CD4-positive, alpha-beta T cell treated with Interleukin-1 beta for 1 hour (primary cell): ENCODE data around the gene SYT2.
"Not testable (repeated sequence)": the region's sequence is repeated elsewhere in the genome, so short reads cannot be mapped to it uniquely, and the experiment has no call there.

Experiments
- DNase-seq, 2 donors: peaks; one replicate each; pipeline ENCODE4 v3.0.0-alpha.2; 2020 to 2022

Gene SYT2

GRCh38 chr1:202564958-202565495 is 145.2 kb downstream of the SYT2 start:
- DNase-seq, result no peak

- DNase-seq, result no peak
Measured at GRCh38 chr1:202563818-202564217, 146.4 kb downstream of the SYT2 start.

GRCh38 chr1:202562444-202563060 is 147.7 kb downstream of the SYT2 start:
- DNase-seq, result no peak

GRCh38 chr1:202561726-202562443 is 148.4 kb downstream of the SYT2 start:
- no peak for DNase-seq

DNA sequence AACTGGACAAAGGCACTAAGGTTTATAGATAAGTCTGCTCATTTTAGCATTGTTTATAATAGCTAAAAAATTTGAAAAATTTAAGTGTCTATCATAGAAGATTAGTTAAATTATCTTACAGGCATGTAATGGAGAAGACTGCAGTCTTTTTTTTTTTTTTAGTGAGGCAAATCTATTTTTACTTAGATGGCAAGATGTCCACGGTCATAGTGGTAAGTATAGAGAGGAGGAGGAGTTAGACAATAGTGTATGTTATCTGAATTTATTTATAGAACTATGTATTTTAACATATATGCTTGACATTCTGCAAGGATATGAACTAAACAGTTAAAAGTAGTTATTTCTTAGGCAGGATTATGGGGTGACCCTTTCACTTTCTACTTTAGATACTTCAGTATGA is 149.0 kb downstream of the SYT2 start:
- DNase-seq, result no peak

DNA sequence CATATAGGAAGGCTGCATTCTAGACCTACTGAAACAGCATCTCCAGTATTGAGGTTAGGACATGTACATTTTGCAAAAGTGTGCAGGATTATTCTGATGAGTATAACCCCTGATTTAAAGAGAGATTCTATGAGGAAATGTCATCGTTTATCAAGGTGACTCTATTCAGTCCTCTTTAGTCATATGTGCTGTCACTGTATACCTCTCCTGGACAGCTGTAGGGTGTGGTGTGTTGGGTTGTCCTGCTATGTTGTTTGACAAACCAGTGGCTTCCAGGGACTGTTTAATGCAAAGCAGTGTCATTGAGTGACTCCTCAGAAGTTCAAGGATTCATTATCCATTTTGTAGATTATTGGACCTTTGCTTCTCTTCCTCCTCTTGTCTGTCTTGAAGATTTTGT is 152.6 kb downstream of the SYT2 start:
- not testable (repeated sequence) for DNase-seq

GRCh38 chr1:202556037-202556436 is 154.2 kb downstream of the SYT2 start:
- DNase-seq, result not testable (repeated sequence)

GRCh38 chr1:202554619-202555018 is 155.6 kb downstream of the SYT2 start:
- DNase-seq, result not testable (repeated sequence)

DNA sequence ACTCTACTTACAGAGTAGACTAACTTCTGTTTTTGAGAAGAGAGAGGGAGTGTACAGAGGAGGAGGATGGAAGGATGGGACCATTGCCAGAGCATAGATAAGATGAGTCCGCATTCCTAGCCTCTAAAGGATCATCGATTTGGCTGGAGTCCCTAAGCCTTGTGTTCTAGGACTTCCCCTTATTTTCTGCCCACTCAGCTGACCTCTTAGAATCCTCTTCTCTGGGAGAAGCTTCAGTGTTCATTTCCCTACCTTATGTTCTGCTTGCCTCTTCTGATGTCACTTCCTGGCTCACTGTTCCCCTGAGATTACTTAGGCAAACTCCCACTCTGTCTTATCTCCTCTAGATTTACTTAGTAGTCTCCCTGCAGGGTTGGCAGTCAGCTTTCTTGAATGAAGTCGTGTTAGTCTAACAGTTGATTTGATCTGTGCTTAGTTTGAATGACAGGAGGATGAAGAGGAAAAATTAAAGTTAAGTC is 156.7 kb downstream of the SYT2 start:
- peak in 1 of 2 donors; percentile 3 for DNase-seq

DNA sequence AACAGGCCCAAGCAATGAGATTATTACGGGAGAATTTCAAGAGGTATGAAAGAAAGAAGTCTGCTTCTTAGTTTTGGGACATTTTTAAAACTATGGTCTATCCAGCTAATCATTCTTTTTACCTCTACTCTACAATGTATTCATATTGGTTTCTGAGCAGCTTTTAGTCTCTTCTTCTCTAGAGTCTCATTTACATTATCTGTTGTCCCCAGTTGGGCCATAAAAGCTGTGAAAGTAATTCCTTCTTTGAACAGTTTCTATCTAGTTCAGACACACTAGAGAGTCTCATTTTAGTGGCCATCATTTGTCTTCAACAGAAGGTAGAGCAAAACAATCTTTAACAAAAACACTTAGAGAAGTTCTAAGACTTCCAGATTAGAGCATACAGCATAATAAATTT is 157.2 kb downstream of the SYT2 start:
- not testable (repeated sequence) for DNase-seq

- DNase-seq, result not testable (repeated sequence)
Measured at GRCh38 chr1:202552615-202553014, 157.6 kb downstream of the SYT2 start.

DNA sequence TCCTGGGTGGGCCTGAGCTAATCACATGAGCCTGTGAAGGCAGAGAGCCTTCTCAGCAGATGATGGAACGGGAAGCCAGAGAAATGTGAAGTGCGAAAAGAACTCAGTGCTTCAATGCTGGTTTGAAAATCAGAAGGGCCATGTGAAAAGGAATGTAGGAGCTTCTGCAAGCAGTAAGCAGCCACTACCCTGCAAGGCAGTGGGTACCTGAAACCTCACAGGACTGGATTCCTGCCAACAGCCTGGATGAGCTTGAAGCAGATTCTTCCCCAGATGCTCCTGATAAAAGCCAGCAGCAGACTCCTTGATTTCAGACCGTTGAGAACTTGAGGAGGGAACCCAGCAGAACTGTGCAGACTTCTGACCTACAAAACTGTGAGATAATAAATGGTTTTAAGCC is 158.6 kb downstream of the SYT2 start:
- no peak for DNase-seq

GRCh38 chr1:202550088-202550487 is 160.2 kb downstream of the SYT2 start:
- not testable (repeated sequence) for DNase-seq

GRCh38 chr1:202547215-202547614 is 163.0 kb downstream of the SYT2 start:
- no peak for DNase-seq

- DNase-seq, result not testable (repeated sequence)
Measured at GRCh38 chr1:202546796-202547195, 163.5 kb downstream of the SYT2 start.

DNA sequence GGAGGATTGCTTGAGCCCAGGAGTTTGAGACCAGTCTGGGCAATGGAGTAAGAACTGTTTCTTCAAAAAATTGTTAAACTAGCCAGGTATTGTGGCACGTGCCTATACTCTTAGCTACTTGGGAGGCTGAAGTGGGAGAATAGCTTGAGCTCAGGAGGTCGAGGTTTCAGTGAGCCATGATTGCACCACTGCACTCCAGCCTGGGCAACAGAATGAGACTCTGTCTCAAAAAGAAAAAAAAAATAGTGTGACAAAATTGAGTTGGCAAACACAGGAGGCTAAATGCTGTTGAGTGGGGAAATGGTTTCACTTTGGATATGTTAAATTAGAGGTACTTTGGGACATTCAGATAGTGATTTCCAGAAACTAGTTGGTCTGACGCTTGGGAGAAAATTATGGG is 163.9 kb downstream of the SYT2 start:
- DNase-seq, result not testable (repeated sequence)

DNA sequence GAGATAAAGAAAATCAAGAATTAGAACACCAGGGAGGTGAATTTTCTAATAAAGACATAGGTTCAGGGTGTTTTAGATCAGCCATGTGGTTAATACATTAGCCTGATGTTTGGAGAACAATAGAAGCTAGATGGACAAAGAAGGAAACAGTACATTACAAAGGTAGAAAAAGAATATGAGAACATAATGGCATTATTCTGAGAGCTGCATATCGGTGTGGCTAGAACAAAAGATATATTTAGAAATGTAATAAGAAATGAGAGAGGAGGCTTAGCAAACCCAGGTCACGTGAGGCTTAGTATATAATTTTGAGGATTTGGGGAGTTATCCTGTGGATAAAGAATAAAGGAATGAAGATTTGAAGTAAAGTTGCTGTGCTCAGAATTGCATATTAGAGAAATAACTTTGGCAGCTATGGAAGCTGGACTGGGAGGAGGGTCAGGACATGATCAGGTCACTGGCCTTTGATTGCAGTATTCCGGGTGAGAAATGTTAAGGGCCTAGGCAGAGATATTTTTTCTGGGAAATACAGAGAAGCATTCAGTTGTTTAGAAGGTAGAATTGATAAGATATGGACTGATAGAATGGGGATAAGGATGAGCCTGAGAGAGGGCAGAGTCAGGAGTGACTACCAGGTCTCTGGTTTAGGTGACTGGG is 164.5 kb downstream of the SYT2 start:
- not testable (repeated sequence) for DNase-seq

DNA sequence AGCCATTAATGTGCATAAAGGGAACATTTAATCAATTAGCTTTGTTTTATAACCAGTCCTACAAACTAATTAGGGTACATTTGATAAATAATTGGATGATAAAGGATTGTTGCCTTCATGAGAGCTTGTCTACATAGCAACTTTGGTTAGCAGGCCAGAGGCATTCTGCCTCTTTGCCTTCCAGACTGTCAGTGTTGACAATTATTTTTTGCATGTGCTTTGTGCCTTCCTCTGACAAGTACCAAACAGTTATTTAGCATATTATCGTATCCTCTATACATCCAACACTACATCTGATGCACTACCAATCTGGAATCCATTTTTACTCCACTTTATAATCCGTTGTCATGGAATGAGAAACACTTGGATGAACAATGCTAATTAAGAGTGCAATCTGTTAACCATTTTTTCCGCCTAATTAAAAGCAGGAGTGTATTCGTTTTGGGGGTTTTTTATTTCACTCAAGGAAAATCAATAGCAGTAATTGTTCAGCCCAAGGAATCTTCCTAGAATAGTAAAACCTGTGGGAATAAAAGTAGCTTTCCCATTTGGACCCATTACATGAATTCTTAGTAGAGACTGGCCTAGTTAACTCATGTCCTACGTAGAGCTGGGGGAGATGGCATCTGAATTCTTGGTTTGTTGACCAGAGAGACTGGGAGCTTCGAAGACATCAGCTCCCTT is 165.3 kb downstream of the SYT2 start:
- DNase-seq, result not testable (repeated sequence)

DNA sequence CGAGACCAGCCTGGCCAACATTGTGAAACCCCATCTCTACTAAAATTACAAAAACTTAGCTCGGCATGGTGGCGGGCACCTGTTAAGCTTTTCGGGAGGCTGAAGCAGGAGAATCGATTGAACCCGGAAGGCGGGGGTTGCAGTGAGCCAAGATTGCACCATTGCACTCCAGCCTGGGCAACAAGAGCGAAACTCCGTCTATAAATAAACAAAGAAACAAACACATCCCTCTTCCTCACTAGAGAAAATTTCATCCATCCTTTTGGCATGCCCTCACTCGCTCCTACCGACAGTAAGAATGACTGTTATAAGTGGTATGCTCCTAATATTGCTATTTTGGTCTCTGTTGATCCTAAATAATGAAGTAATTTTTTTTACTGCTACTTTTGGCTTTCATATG is 166.7 kb downstream of the SYT2 start:
- not testable (repeated sequence) for DNase-seq

GRCh38 chr1:202542415-202542814 is 167.8 kb downstream of the SYT2 start:
- not testable (repeated sequence) for DNase-seq

DNA sequence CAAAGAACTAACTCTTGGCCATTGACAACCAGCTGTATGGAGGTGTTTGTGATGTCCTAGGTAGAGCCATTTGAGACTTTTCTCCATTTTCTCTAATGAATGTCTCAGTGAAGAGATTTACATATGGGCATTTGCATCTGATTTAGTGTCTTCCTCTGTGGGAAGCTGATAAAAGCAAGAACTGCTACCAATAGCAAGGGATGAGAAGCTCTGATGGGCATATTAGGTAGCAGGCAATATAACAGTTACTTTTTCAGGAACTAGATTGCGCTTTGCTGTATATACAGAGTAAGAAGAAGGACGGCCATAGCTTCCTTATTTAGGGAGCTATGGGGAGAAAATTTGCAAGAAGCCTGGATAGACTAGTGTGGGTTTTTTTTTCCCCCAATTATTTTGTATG is 169.4 kb downstream of the SYT2 start:
- not testable (repeated sequence) for DNase-seq
